ENCODE data around the gene TOM1. TPM values are rescaled to one million over a fixed set of nuclear protein-coding genes. Genes with fewer than 3 reads are reported as not detected.

The TOM1 gene
- total and polyA plus RNA-seq, 2 of the 13 experiments (the other 11 are each of a cell fraction or from before 2014, with no cell fraction given), result 30.8 to 87.3 TPM

- Histone ChIP-seq H3K36me3 (replicated peaks in 1 of 2; ENCODE audit: control insufficient read depth in 1 of 2, insufficient read depth in 2 of 2, low read length in 2 of 2) (peaks cover 25 to 34% of the 10 kb centered on the region in 2 experiments; a peak in 4 of 5 replicates), H3K79me2 (ENCODE audit: insufficient read depth, low read length) (peaks cover 24% of the 10 kb centered on the region), H3K4me2 (ENCODE audit: low read depth, low read length) (no peak overlapping the region), H3K27ac (ENCODE audit: extremely low read length, insufficient read depth, low read length) (no peak overlapping the region), H3K27me3 (ENCODE audit: control insufficient read depth in 1 of 2, insufficient read depth in 2 of 2, low read length in 2 of 2) (no peaks in the 10 kb centered on the region), H3K9me3 (ENCODE audit: low read length) (no peaks in the 10 kb centered on the region), H2AFZ (ENCODE audit: low read length) (no peak overlapping the region), H3K4me1 (ENCODE audit: insufficient read depth, low read length) (peaks cover 39% of the 10 kb centered on the region), H3K9ac (ENCODE audit: insufficient read depth, low read depth, low read length) (no peak overlapping the region), H4K20me1 (ENCODE audit: insufficient read depth, low read length) (no peaks in the 10 kb centered on the region), H3K4me3 (replicated peaks in 1 of 3; ENCODE audit: insufficient read depth in 1 of 3, low read depth in 2 of 3, low read length in 3 of 3) (no peak overlapping the region)
- CTCF ChIA-PET (ENCODE audit: low intra/inter-chr PET ratio, low total read pairs), result no interaction called here
- POLR2A ChIA-PET, result no interaction called here
- BruUV-seq (replicated peaks), result no TSS peak
- TF ChIP-seq ZMYM3 (CRISPR knock-in tag; IDR thresholded peaks at IDR 0.05), result no peak
- no peak for TF ChIP-seq ZNF7 (CRISPR knock-in tag; IDR thresholded peaks at IDR 0.05)
- TF ChIP-seq, protein P1, sequence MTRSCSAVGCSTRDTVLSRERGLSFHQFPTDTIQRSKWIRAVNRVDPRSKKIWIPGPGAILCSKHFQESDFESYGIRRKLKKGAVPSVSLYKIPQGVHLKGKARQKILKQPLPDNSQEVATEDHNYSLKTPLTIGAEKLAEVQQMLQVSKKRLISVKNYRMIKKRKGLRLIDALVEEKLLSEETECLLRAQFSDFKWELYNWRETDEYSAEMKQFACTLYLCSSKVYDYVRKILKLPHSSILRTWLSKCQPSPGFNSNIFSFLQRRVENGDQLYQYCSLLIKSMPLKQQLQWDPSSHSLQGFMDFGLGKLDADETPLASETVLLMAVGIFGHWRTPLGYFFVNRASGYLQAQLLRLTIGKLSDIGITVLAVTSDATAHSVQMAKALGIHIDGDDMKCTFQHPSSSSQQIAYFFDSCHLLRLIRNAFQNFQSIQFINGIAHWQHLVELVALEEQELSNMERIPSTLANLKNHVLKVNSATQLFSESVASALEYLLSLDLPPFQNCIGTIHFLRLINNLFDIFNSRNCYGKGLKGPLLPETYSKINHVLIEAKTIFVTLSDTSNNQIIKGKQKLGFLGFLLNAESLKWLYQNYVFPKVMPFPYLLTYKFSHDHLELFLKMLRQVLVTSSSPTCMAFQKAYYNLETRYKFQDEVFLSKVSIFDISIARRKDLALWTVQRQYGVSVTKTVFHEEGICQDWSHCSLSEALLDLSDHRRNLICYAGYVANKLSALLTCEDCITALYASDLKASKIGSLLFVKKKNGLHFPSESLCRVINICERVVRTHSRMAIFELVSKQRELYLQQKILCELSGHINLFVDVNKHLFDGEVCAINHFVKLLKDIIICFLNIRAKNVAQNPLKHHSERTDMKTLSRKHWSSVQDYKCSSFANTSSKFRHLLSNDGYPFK (CRISPR knock-in tag; IDR thresholded peaks at IDR 0.05; ENCODE audit: borderline replicate concordance), result no peak
- TF ChIP-seq ZFP41 (CRISPR knock-in tag; IDR thresholded peaks at IDR 0.05; ENCODE audit: borderline replicate concordance), result no peak
- TF ChIP-seq ZNF781 (CRISPR knock-in tag; IDR thresholded peaks at IDR 0.05; ENCODE audit: borderline replicate concordance, not compliant biosample characterization), result no peak
- no peak for TF ChIP-seq ZNF33A (CRISPR knock-in tag; IDR thresholded peaks at IDR 0.05; ENCODE audit: borderline replicate concordance)
- no peak for TF ChIP-seq ZC3H4 (CRISPR knock-in tag; IDR thresholded peaks at IDR 0.05; ENCODE audit: borderline replicate concordance)
- TF ChIP-seq PCBP2 (optimal IDR thresholded peaks at IDR 0.05; ENCODE audit: low read depth, low read length, poor library complexity, severe bottlenecking), result no peak
- TF ChIP-seq ZNF589 (CRISPR knock-in tag; conservative IDR thresholded peaks at IDR 0.05), result no peak
- no peak for TF ChIP-seq ZNF574 (CRISPR knock-in tag; IDR thresholded peaks at IDR 0.05)
- no peak for TF ChIP-seq NONO (IDR thresholded peaks at IDR 0.05)
- TF ChIP-seq NONO (CRISPR knock-in tag; conservative IDR thresholded peaks at IDR 0.05), result no peak
- WGBS (ENCODE audit: low lambda C conversion rate), result 99% methylated on average over 5 of the region's 12 CpGs
- FAIRE-seq, result no peak
- intact Hi-C loops (cut with micrococcal nuclease; ENCODE audit: unreplicated experiment) (no loop called here), in situ Hi-C loops (cut with HindIII; ENCODE audit: extremely low pct_ligation_motif_present, low pct_unique_long_range_greater_than_20kb) (no loop called here)
- ATAC-seq, result no peak
- no peak for DNase-seq (ENCODE audit: low spot score)
Observed at GRCh38 chr22:35315141-35315854, 15.6 kb downstream of the TOM1 start.
